ENCODE measurements around the gene EHMT2. TPM values are rescaled to one million over a fixed set of nuclear protein-coding genes. Genes with fewer than 3 reads are reported as not detected.
"Not testable (repeated sequence)": the region's sequence is repeated elsewhere in the genome, so short reads cannot be mapped to it uniquely, and the experiment has no call there.

Gene EHMT2
- total RNA-seq, 1 donor from 2014 or later: 175 TPM

DNA sequence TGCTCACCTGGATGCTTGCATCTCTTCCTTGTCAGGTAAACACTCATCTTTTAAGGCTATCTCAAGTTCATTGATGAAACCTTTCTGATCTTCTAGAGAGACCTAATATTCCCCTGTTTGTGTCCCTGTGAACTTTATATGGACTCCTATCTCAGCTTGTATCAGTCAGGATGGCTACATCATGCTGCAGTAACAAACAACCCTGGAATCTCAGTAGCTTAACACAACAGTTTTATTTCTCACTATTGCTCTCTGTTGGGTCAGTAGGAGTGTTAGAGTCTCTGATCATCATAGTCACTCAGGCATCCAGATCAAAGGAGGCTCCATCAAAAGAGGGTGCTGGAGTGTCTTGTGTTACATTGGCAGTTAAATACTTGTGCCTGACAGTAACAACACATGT is 17.9 kb upstream of the EHMT2 start:
- Mint-ChIP-seq H3K4me3 (ENCODE audit: low read depth) (no peak overlapping the region), H3K27me3 (peaks cover 2% of the 10 kb centered on the region), H3K4me1 (ENCODE audit: low read depth) (no peaks in the 10 kb centered on the region), H3K9me3 (ENCODE audit: low read depth) (no peaks in the 10 kb centered on the region), H3K27ac (no peak overlapping the region), H3K36me3 (ENCODE audit: insufficient read depth) (no peaks in the 10 kb centered on the region)
- TF ChIP-seq, protein P1, sequence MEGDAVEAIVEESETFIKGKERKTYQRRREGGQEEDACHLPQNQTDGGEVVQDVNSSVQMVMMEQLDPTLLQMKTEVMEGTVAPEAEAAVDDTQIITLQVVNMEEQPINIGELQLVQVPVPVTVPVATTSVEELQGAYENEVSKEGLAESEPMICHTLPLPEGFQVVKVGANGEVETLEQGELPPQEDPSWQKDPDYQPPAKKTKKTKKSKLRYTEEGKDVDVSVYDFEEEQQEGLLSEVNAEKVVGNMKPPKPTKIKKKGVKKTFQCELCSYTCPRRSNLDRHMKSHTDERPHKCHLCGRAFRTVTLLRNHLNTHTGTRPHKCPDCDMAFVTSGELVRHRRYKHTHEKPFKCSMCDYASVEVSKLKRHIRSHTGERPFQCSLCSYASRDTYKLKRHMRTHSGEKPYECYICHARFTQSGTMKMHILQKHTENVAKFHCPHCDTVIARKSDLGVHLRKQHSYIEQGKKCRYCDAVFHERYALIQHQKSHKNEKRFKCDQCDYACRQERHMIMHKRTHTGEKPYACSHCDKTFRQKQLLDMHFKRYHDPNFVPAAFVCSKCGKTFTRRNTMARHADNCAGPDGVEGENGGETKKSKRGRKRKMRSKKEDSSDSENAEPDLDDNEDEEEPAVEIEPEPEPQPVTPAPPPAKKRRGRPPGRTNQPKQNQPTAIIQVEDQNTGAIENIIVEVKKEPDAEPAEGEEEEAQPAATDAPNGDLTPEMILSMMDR (IDR thresholded peaks at IDR 0.05; ENCODE audit: unreplicated experiment): no peak
- no peak for DNase-seq (ENCODE audit: low spot score, unreplicated experiment)

DNA sequence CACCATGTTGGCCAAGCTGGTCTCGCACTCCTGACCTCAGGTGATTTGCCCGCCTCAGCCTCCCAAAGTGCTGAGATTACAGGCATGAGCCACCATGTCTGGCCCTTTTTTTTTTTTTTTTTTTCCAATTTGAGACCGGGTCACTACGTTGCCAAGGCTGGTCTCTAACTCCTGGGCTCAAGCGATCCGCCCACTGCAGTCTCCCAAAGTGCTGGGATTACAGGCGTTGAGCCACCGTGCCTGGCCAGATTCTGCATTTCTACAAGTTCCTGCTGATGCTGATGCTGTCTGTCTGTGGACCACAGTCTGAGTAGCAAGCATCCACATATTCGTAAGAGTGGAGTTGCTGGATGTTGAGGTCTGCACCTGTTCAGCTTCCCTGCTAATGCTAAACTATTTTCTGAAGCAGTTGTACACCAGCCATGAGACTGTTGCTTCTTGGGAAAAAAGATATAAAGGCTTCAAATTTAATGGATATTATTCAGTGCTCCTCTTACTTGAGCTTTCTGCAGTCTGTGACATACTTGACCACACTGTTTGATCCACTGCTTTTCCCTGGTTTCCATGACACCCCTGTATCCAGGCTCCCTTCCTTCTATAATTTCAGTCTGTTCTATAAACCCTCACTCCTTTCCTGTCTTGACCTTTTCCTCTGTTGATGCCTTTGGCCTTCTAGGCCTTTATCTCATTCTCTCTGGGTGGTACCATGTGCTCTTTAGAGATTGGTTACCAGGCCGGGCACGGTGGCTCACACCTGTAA is 14.5 kb upstream of the EHMT2 start:
- no peak for DNase-seq (ENCODE audit: low spot score, unreplicated experiment)
- H3K27me3 Mint-ChIP-seq: peaks cover 2% of the 10 kb centered on the region
- no peaks in the 10 kb centered on the region for H3K4me1 Mint-ChIP-seq (ENCODE audit: low read depth)
- no peak overlapping the region for H3K4me3 Mint-ChIP-seq (ENCODE audit: low read depth)
- no peaks in the 10 kb centered on the region for H3K9me3 Mint-ChIP-seq (ENCODE audit: low read depth)
- TF ChIP-seq, protein P1 (IDR thresholded peaks at IDR 0.05; ENCODE audit: unreplicated experiment): no peak
- no peaks in the 10 kb centered on the region for H3K36me3 Mint-ChIP-seq (ENCODE audit: insufficient read depth)
- no peak overlapping the region for H3K27ac Mint-ChIP-seq

- not testable (repeated sequence) for H3K4me1 Mint-ChIP-seq (ENCODE audit: low read depth); H3K27ac Mint-ChIP-seq; H3K4me3 Mint-ChIP-seq (ENCODE audit: low read depth); H3K27me3 Mint-ChIP-seq; H3K9me3 Mint-ChIP-seq (ENCODE audit: low read depth); DNase-seq (ENCODE audit: low spot score, unreplicated experiment); H3K36me3 Mint-ChIP-seq (ENCODE audit: insufficient read depth)
These were observed 11.8 kb upstream of the EHMT2 start for GRCh38 chr6:31909298-31909697.

- peaks cover 7% of the 10 kb centered on the region for H3K27me3 Mint-ChIP-seq
- TF ChIP-seq, protein P1 (IDR thresholded peaks at IDR 0.05; ENCODE audit: unreplicated experiment): no peak
- H3K4me1 Mint-ChIP-seq (ENCODE audit: low read depth): peaks cover 2% of the 10 kb centered on the region
- no peaks in the 10 kb centered on the region for H3K9me3 Mint-ChIP-seq (ENCODE audit: low read depth)
- H3K4me3 Mint-ChIP-seq (ENCODE audit: low read depth): no peak overlapping the region
- H3K36me3 Mint-ChIP-seq (ENCODE audit: insufficient read depth): no peaks in the 10 kb centered on the region
- no peak for DNase-seq (ENCODE audit: low spot score, unreplicated experiment)
- no peak overlapping the region for H3K27ac Mint-ChIP-seq
These were observed 11.3 kb upstream of the EHMT2 start for GRCh38 chr6:31908791-31909190.

- H3K4me1 Mint-ChIP-seq (ENCODE audit: low read depth); H3K36me3 Mint-ChIP-seq (ENCODE audit: insufficient read depth); H3K27ac Mint-ChIP-seq; H3K27me3 Mint-ChIP-seq; H3K9me3 Mint-ChIP-seq (ENCODE audit: low read depth); H3K4me3 Mint-ChIP-seq (ENCODE audit: low read depth); DNase-seq (ENCODE audit: low spot score, unreplicated experiment): not testable (repeated sequence)
These were observed 10.8 kb upstream of the EHMT2 start for GRCh38 chr6:31908255-31908654.

- Mint-ChIP-seq H3K36me3 (ENCODE audit: insufficient read depth) (no peaks in the 10 kb centered on the region), H3K4me3 (ENCODE audit: low read depth) (no peak overlapping the region), H3K4me1 (ENCODE audit: low read depth) (peaks cover 9% of the 10 kb centered on the region), H3K27ac (no peak overlapping the region), H3K9me3 (ENCODE audit: low read depth) (no peaks in the 10 kb centered on the region), H3K27me3 (peaks cover 7% of the 10 kb centered on the region)
- DNase-seq (ENCODE audit: low spot score, unreplicated experiment): no peak
- TF ChIP-seq, protein P1 (IDR thresholded peaks at IDR 0.05; ENCODE audit: unreplicated experiment): no peak
These were observed 9.8 kb upstream of the EHMT2 start for GRCh38 chr6:31907158-31907813.

- DNase-seq (ENCODE audit: low spot score, unreplicated experiment); H3K27me3 Mint-ChIP-seq; H3K36me3 Mint-ChIP-seq (ENCODE audit: insufficient read depth); H3K4me3 Mint-ChIP-seq (ENCODE audit: low read depth); H3K9me3 Mint-ChIP-seq (ENCODE audit: low read depth); H3K4me1 Mint-ChIP-seq (ENCODE audit: low read depth); H3K27ac Mint-ChIP-seq: not testable (repeated sequence)
These were observed 9.2 kb upstream of the EHMT2 start for GRCh38 chr6:31906727-31907126.

Measured in progenitor cell of endocrine pancreas (in vitro differentiated cells).